PC-3 (cell line): Measurements from ENCODE around the gene IQCB1. TPM values are rescaled to one million over a fixed set of nuclear protein-coding genes. Genes with fewer than 3 reads are reported as not detected.

ENCODE experiments used
- ATAC-seq: fragments of 200-7000 bp; cut with Tn5 transposase; 2 replicates; pipeline ENCODE4 v1.9.1; 2020; ENCODE audit warnings: mild to moderate bottlenecking, moderate library complexity
- BruUV-seq: library from RNA; stranded (reverse); fragments of 400-500 nt; replicated peaks from 2 replicates; lab custom pipeline; 2021; lab: Mats Ljungman, UMichigan
- CTCF ChIA-PET: fragments of 300-600 bp; sonication (Branson Sonifier 250); formaldehyde crosslinking; loops from one replicate; lab custom pipeline; 2022; ENCODE audit warnings: antibody characterized with exemption; lab: Charles Lee
- POLR2A ChIA-PET: fragments of 300-600 bp; sonication (Branson Sonifier 250); formaldehyde crosslinking; loops from one replicate; lab custom pipeline; 2022; ENCODE audit warnings: antibody characterized with exemption; ENCODE audit not compliant: unreplicated experiment; lab: Charles Lee
- DNase-seq: peaks from one replicate; pipeline ENCODE4 v3.0.0-alpha.2; 2015
- H2AFZ ChIP-seq: fragments of 300-600 bp; sonication (generic); 2 replicates; pipeline ENCODE4 v1.6.0; 2016; ENCODE audit warnings: antibody characterized with exemption, low read length
- H3F3A ChIP-seq: fragments of 300-600 bp; sonication (generic); one replicate; pipeline ENCODE4 v1.6.0; 2017; ENCODE audit warnings: antibody characterized with exemption, low read length, control low read depth, mild to moderate bottlenecking; ENCODE audit not compliant: unreplicated experiment
- H3K27ac ChIP-seq: fragments of 300-600 bp; sonication (generic); 2 replicates; pipeline ENCODE4 v1.5.1; 2016; ENCODE audit warnings: mild to moderate bottlenecking, low read length
- H3K27me3 ChIP-seq: fragments of 300-600 bp; sonication (generic); 2 replicates; pipeline ENCODE4 v1.6.1; 2016; ENCODE audit warnings: low read length, mixed read lengths
- H3K36me3 ChIP-seq: fragments of 300-600 bp; sonication (generic); 2 replicates; pipeline ENCODE4 v1.6.1; 2016; ENCODE audit warnings: low read depth, mixed run types, low read length, mixed read lengths
- H3K4me1 ChIP-seq: fragments of 300-600 bp; sonication (generic); 2 replicates; pipeline ENCODE4 v1.5.1; 2016; ENCODE audit warnings: low read length; ENCODE audit not compliant: insufficient read depth
- H3K4me2 ChIP-seq: fragments of 300-600 bp; sonication (generic); 2 replicates; pipeline ENCODE4 v1.6.0; 2016; ENCODE audit warnings: low read length
- H3K4me3 ChIP-seq: fragments of 300-600 bp; sonication (generic); 2 replicates; pipeline ENCODE4 v1.5.1; 2016; ENCODE audit warnings: mild to moderate bottlenecking, low read length, mixed read lengths
- H3K79me2 ChIP-seq: fragments of 300-600 bp; sonication (generic); 2 replicates; pipeline ENCODE4 v1.6.1; 2017; ENCODE audit warnings: low read length, mixed read lengths
- H3K9ac ChIP-seq: fragments of 300-600 bp; sonication (generic); 2 replicates; pipeline ENCODE4 v1.6.0; 2016; ENCODE audit warnings: mild to moderate bottlenecking, low read length
- H3K9me2 ChIP-seq: fragments of 300-600 bp; sonication (generic); replicated peaks from 2 replicates; pipeline ENCODE4 v1.6.1; 2016; ENCODE audit warnings: mixed run types, low read length, mixed read lengths
- H3K9me3 ChIP-seq: fragments of 300-600 bp; sonication (generic); 2 replicates; pipeline ENCODE4 v1.6.1; 2016; ENCODE audit warnings: low read length, mixed read lengths
- H4K20me1 ChIP-seq: fragments of 300-600 bp; sonication (generic); 2 replicates; pipeline ENCODE4 v1.6.1; 2016; ENCODE audit warnings: low read length, mixed read lengths
- CTCF ChIP-seq: fragments of 300-600 bp; sonication (generic); conservative IDR thresholded peaks from 2 replicates; pipeline ENCODE4 v1.5.1; 2017; ENCODE audit warnings: antibody characterized with exemption, low read depth, mild to moderate bottlenecking, low read length
- EZH2 ChIP-seq: fragments of 300-600 bp; sonication (generic); IDR thresholded peaks from one replicate; pipeline ENCODE4 v1.6.1; 2017; ENCODE audit warnings: antibody characterized with exemption, mild to moderate bottlenecking, low read length; ENCODE audit not compliant: unreplicated experiment
- EZH2phosphoT487 ChIP-seq: fragments of 300-600 bp; sonication (generic); IDR thresholded peaks from 2 replicates; pipeline ENCODE4 v1.6.1; 2018; ENCODE audit warnings: mild to moderate bottlenecking, antibody characterized with exemption, low read length, borderline replicate concordance
- intact Hi-C: fragments of 100-400 bp; cut with micrococcal nuclease; formaldehyde crosslinking; loops from 2 replicates; pipeline ENCODE4 v1.9.0; 2023
- total RNA-seq: library from RNA; depleted of rRNA; stranded (reverse); fragments of >200 nt; gene quantifications from 2 replicates; pipeline ENCODE4 v1.2.3, GENCODE V29; 2014

The IQCB1 gene
- total RNA-seq, 1 experiment from 2014 or later: 29.3 TPM

GRCh38 chr3:121724130-121724529, 110.7 kb downstream of the IQCB1 start:
- Histone ChIP-seq H3K4me2 (no peak overlapping the region), H3K79me2 (no peaks in the 10 kb centered on the region), H3F3A (no peaks in the 10 kb centered on the region), H3K27ac (no peak overlapping the region), H2AFZ (no peak overlapping the region), H3K36me3 (peaks cover 72% of the 10 kb centered on the region), H3K4me1 (no peaks in the 10 kb centered on the region), H3K9me3 (no peaks in the 10 kb centered on the region), H4K20me1 (no peaks in the 10 kb centered on the region), H3K27me3 (no peaks in the 10 kb centered on the region), H3K9ac (no peak overlapping the region), H3K9me2 (no peaks in the 10 kb centered on the region), H3K4me3 (no peak overlapping the region)
- CTCF ChIA-PET: no interaction called here
- ATAC-seq (no peak), DNase-seq (no peak)
- intact Hi-C loops: no loop called here
- TF ChIP-seq EZH2: no peak
- no peak for TF ChIP-seq EZH2phosphoT487
- TF ChIP-seq CTCF: no peak
- no TSS peak for BruUV-seq
- POLR2A ChIA-PET: interaction anchor here (0.6 kb wide), 1 partner anchor 17 kb away, joined by 8 read pairs; no protein-coding TSS in a partner anchor

DNA sequence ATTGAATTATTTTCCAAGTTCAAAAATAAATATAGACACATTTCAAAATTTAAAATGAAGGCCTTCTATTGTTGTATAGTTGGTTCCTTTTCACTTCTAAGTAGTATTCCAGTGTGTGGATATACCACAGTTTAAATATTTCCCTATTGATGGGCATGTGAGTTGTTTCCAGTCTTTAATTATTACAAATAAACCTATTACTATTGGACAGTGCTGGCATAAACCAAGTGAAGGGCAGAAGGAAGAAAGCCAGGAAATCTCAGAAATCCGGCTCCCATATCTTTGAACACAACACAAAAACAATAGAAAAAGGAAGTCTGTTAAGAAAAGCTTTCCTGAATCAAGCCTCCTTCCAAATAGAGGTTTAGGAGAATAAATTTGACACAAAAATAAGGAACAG, 111.4 kb downstream of the IQCB1 start:
- ChIA-PET CTCF (no interaction called here), POLR2A (interaction anchor here (0.6 kb wide), 1 partner anchor 16 kb away, joined by 8 read pairs; no protein-coding TSS in a partner anchor)
- no peaks in the 10 kb centered on the region for H3K9me3 ChIP-seq
- no peaks in the 10 kb centered on the region for H3K79me2 ChIP-seq
- H4K20me1 ChIP-seq: no peaks in the 10 kb centered on the region
- no peaks in the 10 kb centered on the region for H3K9me2 ChIP-seq
- H3K4me2 ChIP-seq: no peak overlapping the region
- no peak for TF ChIP-seq EZH2phosphoT487
- no peak for TF ChIP-seq CTCF
- no peak for TF ChIP-seq EZH2
- no peaks in the 10 kb centered on the region for H3K4me1 ChIP-seq
- no TSS peak for BruUV-seq
- H3K27ac ChIP-seq: no peak overlapping the region
- no peaks in the 10 kb centered on the region for H3K27me3 ChIP-seq
- no peak for ATAC-seq
- DNase-seq: no peak
- H3K9ac ChIP-seq: no peak overlapping the region
- no peaks in the 10 kb centered on the region for H3F3A ChIP-seq
- intact Hi-C loops: no loop called here
- H3K4me3 ChIP-seq: no peak overlapping the region
- H2AFZ ChIP-seq: no peak overlapping the region
- H3K36me3 ChIP-seq: peaks cover 69% of the 10 kb centered on the region

DNA sequence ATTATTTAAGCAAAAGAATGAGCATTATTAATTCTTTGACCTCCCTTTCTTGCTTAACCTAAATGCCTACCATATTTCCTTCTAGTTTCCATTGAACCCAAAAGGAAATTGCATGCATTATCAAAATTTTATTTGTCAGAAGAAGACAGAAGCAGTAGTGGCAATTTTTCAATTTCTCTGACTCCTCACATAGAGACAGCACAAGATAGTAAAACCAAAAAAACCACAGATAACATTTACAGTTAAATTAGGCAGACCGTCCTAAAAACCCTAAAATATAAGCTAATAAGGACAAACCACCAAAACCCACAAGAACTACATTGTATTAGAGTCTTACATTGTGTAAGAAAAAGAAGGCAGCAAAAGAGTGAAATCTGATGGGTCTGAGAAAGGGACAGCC, 112.4 kb downstream of the IQCB1 start:
- Histone ChIP-seq H3K9ac (no peak overlapping the region), H3K36me3 (peaks cover 75% of the 10 kb centered on the region), H4K20me1 (no peaks in the 10 kb centered on the region), H2AFZ (no peak overlapping the region), H3K79me2 (no peaks in the 10 kb centered on the region), H3K9me3 (no peaks in the 10 kb centered on the region), H3K4me1 (no peaks in the 10 kb centered on the region), H3K27ac (no peak overlapping the region), H3K4me2 (no peak overlapping the region), H3K9me2 (no peaks in the 10 kb centered on the region), H3F3A (no peaks in the 10 kb centered on the region), H3K27me3 (no peaks in the 10 kb centered on the region), H3K4me3 (no peak overlapping the region)
- TF ChIP-seq EZH2phosphoT487 (no peak), EZH2 (no peak), CTCF (no peak)
- no peak for ATAC-seq
- no peak for DNase-seq
- CTCF ChIA-PET: no interaction called here
- BruUV-seq: no TSS peak
- POLR2A ChIA-PET: no interaction called here
- intact Hi-C loops: no loop called here
